ENCODE results near the gene PCDHB3. TPM values are rescaled to one million over a fixed set of nuclear protein-coding genes. Genes with fewer than 3 reads are reported as not detected.

PCDHB3 gene
- total and polyA plus RNA-seq, 2 experiments from 2014 or later, result 1.2 to 8.9 TPM

Other genes starting within 250 kb of the PCDHB3 start
- gene PCDHA10, start 244.6 kb upstream of the PCDHB3 start, total RNA-seq, result 11.3 and 14.4 TPM in 2 replicates
- 10.2 and 12.3 TPM in 2 replicates for gene PCDHA10, start 244.6 kb upstream of the PCDHB3 start, polyA plus RNA-seq
- gene PCDHA11, start 231.5 kb upstream of the PCDHB3 start, total RNA-seq, result 9.9 and 10.8 TPM in 2 replicates
- gene PCDHA11, start 231.5 kb upstream of the PCDHB3 start, polyA plus RNA-seq, result 6.1 and 7.5 TPM in 2 replicates
- 9.5 and 10.5 TPM in 2 replicates for gene PCDHA12, start 225.2 kb upstream of the PCDHB3 start, total RNA-seq
- gene PCDHA12, start 225.2 kb upstream of the PCDHB3 start, polyA plus RNA-seq, result 0.71 and 1.7 TPM in 2 replicates
- gene PCDHA13, start 218.3 kb upstream of the PCDHB3 start, total RNA-seq, result 2.1 and 2.3 TPM in 2 replicates
- gene PCDHA13, start 218.3 kb upstream of the PCDHB3 start, polyA plus RNA-seq, result 0.27 and 0.34 TPM in 2 replicates
- gene PCDHAC1, start 174.2 kb upstream of the PCDHB3 start, total RNA-seq, result 16.7 and 20.8 TPM in 2 replicates
- 3.4 and 5.1 TPM in 2 replicates for gene PCDHAC1, start 174.2 kb upstream of the PCDHB3 start, polyA plus RNA-seq
- gene PCDHAC2, start 134.0 kb upstream of the PCDHB3 start, total RNA-seq, result 42.2 and 47.8 TPM in 2 replicates
- 18.5 and 18.9 TPM in 2 replicates for gene PCDHAC2, start 134.0 kb upstream of the PCDHB3 start, polyA plus RNA-seq
- 0.03 and 0.07 TPM in 2 replicates for gene PCDHB1, start 49.1 kb upstream of the PCDHB3 start, total RNA-seq
- not detected in 2 replicates for gene PCDHB1, start 49.1 kb upstream of the PCDHB3 start, polyA plus RNA-seq
- 43.9 and 51.5 TPM in 2 replicates for gene PCDHB2, start 5.9 kb upstream of the PCDHB3 start, total RNA-seq
- gene PCDHB2, start 5.9 kb upstream of the PCDHB3 start, polyA plus RNA-seq, result 25.0 and 31.2 TPM in 2 replicates
- gene PCDHB4, start 21.3 kb downstream of the PCDHB3 start, total RNA-seq, result 2.6 and 5.2 TPM in 2 replicates
- 0.75 and 2.4 TPM in 2 replicates for gene PCDHB4, start 21.3 kb downstream of the PCDHB3 start, polyA plus RNA-seq
- 27.5 and 72.8 TPM in 2 replicates for gene PCDHB5, start 34.7 kb downstream of the PCDHB3 start, total RNA-seq
- 10.1 and 30.0 TPM in 2 replicates for gene PCDHB5, start 34.7 kb downstream of the PCDHB3 start, polyA plus RNA-seq
- 1.7 and 2.1 TPM in 2 replicates for gene PCDHB6, start 49.6 kb downstream of the PCDHB3 start, total RNA-seq
- 0.26 and 0.37 TPM in 2 replicates for gene PCDHB6, start 49.6 kb downstream of the PCDHB3 start, polyA plus RNA-seq
- gene PCDHB7, start 72.2 kb downstream of the PCDHB3 start, total RNA-seq, result 1.1 and 2.3 TPM in 2 replicates
- gene PCDHB7, start 72.2 kb downstream of the PCDHB3 start, polyA plus RNA-seq, result 0.40 and 1.0 TPM in 2 replicates
- 17.2 and 20.8 TPM in 2 replicates for gene PCDHB8, start 77.3 kb downstream of the PCDHB3 start, total RNA-seq
- 6.2 and 8.7 TPM in 2 replicates for gene PCDHB8, start 77.3 kb downstream of the PCDHB3 start, polyA plus RNA-seq
- 4.8 and 6.3 TPM in 2 replicates for gene PCDHB16, start 81.9 kb downstream of the PCDHB3 start, total RNA-seq
- gene PCDHB16, start 81.9 kb downstream of the PCDHB3 start, polyA plus RNA-seq, result 1.6 and 2.7 TPM in 2 replicates
- 7.4 and 7.9 TPM in 2 replicates for gene PCDHB9, start 86.7 kb downstream of the PCDHB3 start, total RNA-seq
- 2.5 and 2.9 TPM in 2 replicates for gene PCDHB9, start 86.7 kb downstream of the PCDHB3 start, polyA plus RNA-seq
- 8.8 and 10.9 TPM in 2 replicates for gene PCDHB10, start 91.9 kb downstream of the PCDHB3 start, total RNA-seq
- 7.8 and 9.0 TPM in 2 replicates for gene PCDHB10, start 91.9 kb downstream of the PCDHB3 start, polyA plus RNA-seq
- gene PCDHB11, start 99.2 kb downstream of the PCDHB3 start, total RNA-seq, result 4.7 and 8.6 TPM in 2 replicates
- gene PCDHB11, start 99.2 kb downstream of the PCDHB3 start, polyA plus RNA-seq, result 2.4 and 3.1 TPM in 2 replicates
- gene PCDHB12, start 108.2 kb downstream of the PCDHB3 start, total RNA-seq, result 9.5 and 17.7 TPM in 2 replicates
- 2.1 and 3.5 TPM in 2 replicates for gene PCDHB12, start 108.2 kb downstream of the PCDHB3 start, polyA plus RNA-seq
- gene PCDHB13, start 113.4 kb downstream of the PCDHB3 start, total RNA-seq, result 7.8 and 8.4 TPM in 2 replicates
- 1.3 and 3.1 TPM in 2 replicates for gene PCDHB13, start 113.4 kb downstream of the PCDHB3 start, polyA plus RNA-seq
- 17.3 and 21.2 TPM in 2 replicates for gene PCDHB14, start 122.9 kb downstream of the PCDHB3 start, total RNA-seq
- gene PCDHB14, start 122.9 kb downstream of the PCDHB3 start, polyA plus RNA-seq, result 8.1 and 11.8 TPM in 2 replicates
- gene PCDHB15, start 144.9 kb downstream of the PCDHB3 start, total RNA-seq, result 21.3 and 32.4 TPM in 2 replicates
- gene PCDHB15, start 144.9 kb downstream of the PCDHB3 start, polyA plus RNA-seq, result 13.3 and 19.3 TPM in 2 replicates
- 0.42 TPM in 1 of 2 replicates, not detected in the other for gene SLC25A2, start 203.6 kb downstream of the PCDHB3 start, total RNA-seq
- gene SLC25A2, start 203.6 kb downstream of the PCDHB3 start, polyA plus RNA-seq, result not detected in 2 replicates
- gene TAF7, start 220.3 kb downstream of the PCDHB3 start, total RNA-seq, result 93.8 and 124 TPM in 2 replicates
- gene TAF7, start 220.3 kb downstream of the PCDHB3 start, polyA plus RNA-seq, result 165 and 215 TPM in 2 replicates
- gene PCDHGA1, start 230.0 kb downstream of the PCDHB3 start, total RNA-seq, result 1.7 and 2.3 TPM in 2 replicates
- gene PCDHGA1, start 230.0 kb downstream of the PCDHB3 start, polyA plus RNA-seq, result 0.40 and 1.2 TPM in 2 replicates
- 0.95 and 1.8 TPM in 2 replicates for gene PCDHGA2, start 238.3 kb downstream of the PCDHB3 start, total RNA-seq
- 0.18 and 1.1 TPM in 2 replicates for gene PCDHGA2, start 238.3 kb downstream of the PCDHB3 start, polyA plus RNA-seq
- 1.5 and 3.2 TPM in 2 replicates for gene PCDHGA3, start 243.4 kb downstream of the PCDHB3 start, total RNA-seq
- 1.4 and 2.2 TPM in 2 replicates for gene PCDHGA3, start 243.4 kb downstream of the PCDHB3 start, polyA plus RNA-seq
- 1.8 and 3.7 TPM in 2 replicates for gene PCDHGB1, start 249.6 kb downstream of the PCDHB3 start, total RNA-seq
- 0.32 and 0.46 TPM in 2 replicates for gene PCDHGB1, start 249.6 kb downstream of the PCDHB3 start, polyA plus RNA-seq